GM13976 (cell line): ENCODE results near the gene PAXX.

ENCODE experiments used
- DNase-seq: peaks from one replicate; pipeline ENCODE4 v3.0.0; 2012; ENCODE audit warnings: low spot score
- in situ Hi-C: fragments of 300-500 bp; cut with MboI; formaldehyde crosslinking; loops from one replicate; pipeline ENCODE4 v1.12.0; 2022; ENCODE audit warnings: low sequenced_read_pairs, mixed read lengths, inconsistent platforms; ENCODE audit not compliant: unreplicated experiment
- TF ChIP-seq, protein P1 (sequence below): IDR thresholded peaks from 2 replicates; pipeline ENCODE4 v1.5.1; 2012; ENCODE audit warnings: borderline replicate concordance, mild to moderate bottlenecking; ENCODE audit not compliant: insufficient read depth; ENCODE audit errors: extremely low read depth, missing control alignments, control extremely low read depth

PAXX gene

DNA sequence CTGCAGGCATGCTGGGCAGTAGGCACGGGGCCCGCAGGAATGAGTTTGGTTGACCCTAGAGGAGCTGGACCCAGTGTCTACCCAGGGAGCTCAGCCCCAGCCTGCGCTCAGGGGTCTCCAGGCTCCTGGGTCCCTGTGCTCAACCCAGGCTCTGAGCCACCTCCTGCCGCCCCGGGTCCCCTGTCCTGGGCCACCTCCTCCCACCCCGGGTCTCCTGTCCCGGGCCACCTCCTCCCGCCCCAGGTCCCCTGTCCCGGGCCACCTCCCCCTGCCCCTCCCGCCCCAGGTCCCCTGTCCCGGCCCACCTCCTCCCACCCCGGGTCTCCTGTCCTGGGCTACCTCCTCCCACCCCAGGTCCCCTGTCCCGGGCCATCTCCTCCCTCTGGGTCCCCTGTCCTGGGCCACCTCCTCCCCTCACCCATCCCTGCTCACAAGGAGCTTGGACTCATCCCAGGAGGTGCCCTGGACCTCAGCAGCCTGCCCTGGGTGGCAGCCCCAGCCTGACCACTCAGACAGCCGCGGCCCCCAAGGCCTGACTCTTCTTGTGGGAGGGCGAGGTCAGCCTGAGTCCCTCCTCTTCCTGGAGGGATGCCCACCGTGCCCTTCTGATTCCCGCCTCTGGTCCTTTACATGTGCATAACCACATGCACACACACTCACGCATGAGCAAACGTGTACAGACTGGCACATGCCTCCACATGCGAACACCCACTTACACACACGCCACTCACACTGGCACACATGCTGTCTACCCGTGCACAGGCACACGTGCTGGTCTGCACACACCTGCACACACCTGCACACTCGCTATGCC is 37.7 kb upstream of the PAXX start:
- DNase-seq: no peak
- in situ Hi-C loops: no loop called here
- TF ChIP-seq, protein P1, sequence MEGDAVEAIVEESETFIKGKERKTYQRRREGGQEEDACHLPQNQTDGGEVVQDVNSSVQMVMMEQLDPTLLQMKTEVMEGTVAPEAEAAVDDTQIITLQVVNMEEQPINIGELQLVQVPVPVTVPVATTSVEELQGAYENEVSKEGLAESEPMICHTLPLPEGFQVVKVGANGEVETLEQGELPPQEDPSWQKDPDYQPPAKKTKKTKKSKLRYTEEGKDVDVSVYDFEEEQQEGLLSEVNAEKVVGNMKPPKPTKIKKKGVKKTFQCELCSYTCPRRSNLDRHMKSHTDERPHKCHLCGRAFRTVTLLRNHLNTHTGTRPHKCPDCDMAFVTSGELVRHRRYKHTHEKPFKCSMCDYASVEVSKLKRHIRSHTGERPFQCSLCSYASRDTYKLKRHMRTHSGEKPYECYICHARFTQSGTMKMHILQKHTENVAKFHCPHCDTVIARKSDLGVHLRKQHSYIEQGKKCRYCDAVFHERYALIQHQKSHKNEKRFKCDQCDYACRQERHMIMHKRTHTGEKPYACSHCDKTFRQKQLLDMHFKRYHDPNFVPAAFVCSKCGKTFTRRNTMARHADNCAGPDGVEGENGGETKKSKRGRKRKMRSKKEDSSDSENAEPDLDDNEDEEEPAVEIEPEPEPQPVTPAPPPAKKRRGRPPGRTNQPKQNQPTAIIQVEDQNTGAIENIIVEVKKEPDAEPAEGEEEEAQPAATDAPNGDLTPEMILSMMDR: no peak

DNA sequence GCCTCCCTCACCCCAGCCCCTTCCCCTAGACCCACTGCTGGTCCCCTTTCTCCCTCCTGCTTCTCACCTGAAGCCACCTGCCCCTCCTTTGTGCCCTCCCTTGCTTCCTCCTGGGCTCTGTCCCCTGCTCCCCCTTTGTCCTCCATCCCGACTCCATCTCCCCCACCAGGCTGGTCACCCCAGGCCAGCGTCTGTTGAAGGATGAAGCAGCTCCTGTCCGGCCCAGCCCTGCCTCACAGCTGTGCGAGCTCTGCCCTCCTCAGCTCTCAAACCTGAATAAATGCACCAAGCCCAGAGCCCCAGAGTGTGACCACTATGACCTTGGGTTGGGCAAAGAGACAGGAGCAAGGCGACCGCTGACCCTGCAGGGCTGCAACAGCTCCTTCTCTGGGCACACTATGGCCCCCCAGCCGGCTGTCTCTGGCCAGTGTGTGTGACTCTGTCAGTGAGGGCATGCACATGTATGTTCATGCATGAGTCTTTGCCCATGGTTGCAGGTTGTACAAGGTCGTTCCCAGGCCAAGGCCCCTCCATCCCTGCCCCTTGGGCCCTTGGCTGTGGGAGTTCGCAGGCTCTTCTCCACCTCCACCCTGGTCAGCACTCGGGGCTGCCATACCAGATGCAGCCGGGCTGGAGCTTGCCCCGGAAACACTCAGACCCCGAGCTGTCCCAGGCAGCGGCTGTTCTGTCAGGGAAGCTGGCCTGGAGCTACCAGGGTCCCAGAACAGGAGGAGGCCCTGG is 36.9 kb upstream of the PAXX start:
- TF ChIP-seq, protein P1: no peak
- DNase-seq: no peak
- in situ Hi-C loops: no loop called here

DNA sequence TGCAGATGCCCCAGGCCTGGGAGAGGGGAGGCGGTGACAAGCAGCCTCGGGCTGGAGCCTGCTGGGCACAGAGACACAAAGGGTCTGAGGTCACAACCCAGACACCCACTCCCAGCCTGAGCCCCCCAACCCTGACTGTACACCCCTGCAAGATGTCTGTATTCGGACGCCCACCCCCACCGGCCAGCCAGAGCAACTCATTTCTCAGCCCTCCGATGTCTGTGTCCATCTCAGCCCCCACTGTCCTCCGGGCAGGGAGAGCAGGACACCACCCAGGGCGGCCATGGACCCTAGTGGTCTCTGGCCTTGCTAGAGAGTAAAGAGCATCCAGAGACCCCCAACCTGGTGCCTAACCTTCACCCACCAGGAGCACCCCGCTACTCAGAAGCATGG is 36.3 kb upstream of the PAXX start:
- TF ChIP-seq, protein P1: no peak
- DNase-seq: no peak
- in situ Hi-C loops: no loop called here

DNA sequence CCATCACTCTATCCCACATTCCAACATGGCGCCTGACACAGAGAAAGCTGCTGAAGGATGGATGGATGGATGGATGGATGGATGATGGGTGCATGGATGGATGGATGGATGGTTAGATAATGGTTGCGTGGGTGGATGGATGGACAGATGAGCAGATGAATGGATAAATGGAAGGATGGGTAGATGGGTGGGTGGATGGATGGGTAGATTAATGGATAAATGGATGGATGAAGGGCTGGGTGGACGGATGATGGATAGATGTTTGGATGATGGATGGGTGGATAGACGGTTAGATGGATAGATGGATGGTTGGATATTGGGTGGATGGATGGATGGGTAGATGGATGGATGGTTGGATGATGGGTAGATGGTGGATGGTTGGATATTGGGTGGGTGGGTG is 35.6 kb upstream of the PAXX start:
- DNase-seq: no peak
- TF ChIP-seq, protein P1: no peak
- in situ Hi-C loops: no loop called here

DNA sequence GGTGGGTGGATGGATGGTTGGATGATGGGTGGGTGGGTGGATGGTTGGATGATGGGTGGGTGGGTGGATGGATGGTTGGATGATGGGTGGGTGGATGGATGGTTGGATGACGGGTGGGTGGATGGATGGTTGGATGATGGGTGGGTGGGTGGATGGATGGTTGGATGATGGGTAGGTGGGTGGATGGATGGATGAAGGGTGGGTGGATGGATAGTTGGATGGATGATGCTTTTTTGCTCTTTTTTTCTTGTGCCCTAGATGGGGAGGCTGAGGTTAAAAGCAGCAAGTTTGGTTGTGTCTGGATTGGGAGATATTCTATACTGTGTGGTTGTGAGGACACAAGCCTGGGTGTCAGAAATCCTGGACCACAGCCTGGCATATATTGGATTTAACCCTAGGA is 34.8 kb upstream of the PAXX start:
- TF ChIP-seq, protein P1: no peak
- in situ Hi-C loops: no loop called here
- no peak for DNase-seq

DNA sequence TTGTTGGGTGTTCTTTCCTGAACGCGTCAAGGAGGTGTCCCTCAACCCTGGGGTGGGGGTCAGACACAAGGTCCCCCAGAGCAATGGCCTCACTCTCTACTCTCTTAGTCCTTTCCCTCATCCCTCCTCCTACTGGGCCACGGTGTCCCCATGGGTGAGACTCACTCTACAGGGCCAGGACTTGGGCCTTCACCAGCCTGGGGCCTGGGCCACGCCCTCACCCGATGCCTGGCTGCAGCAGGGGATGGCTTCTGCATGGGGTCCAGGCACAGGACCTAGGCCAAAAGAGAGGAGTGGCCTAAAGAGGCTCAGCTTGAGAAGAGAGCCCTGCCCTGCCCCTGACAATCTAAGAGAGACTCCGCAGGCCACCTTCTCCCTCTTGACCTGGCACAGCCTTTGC is 34.3 kb upstream of the PAXX start:
- TF ChIP-seq, protein P1: no peak
- no peak for DNase-seq
- in situ Hi-C loops: no loop called here

DNA sequence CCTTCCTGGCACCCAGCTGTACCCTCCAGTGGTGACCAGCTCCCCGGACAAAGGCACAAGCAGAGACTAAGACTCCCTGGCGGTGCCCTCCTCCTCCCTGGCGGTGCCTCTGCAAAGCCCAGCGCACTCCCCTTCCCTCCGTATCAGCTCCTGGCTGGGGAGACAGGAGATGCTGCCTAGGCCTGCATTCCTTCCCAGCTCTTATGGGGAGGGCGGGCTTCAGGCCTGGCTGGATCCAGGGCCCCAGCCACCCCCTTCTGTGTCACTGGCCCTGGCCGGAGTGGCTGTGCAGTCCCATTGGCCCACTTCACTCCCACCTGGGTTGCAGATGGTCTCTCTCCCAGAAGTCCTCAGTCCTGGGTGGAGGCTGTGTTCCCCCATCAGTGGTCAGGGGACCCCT is 33.7 kb upstream of the PAXX start:
- in situ Hi-C loops: no loop called here
- no peak for DNase-seq
- TF ChIP-seq, protein P1: no peak
